GM10847 (cell line): ENCODE data around the gene TRIM14.

ENCODE experiments used
- POLR2A ChIP-seq: IDR thresholded peaks from 2 replicates; pipeline ENCODE4 v1.6.1; 2011; ENCODE audit not compliant: insufficient read length; ENCODE audit errors: extremely low read depth

TRIM14 gene

GRCh38 chr9:98049288-98050072, 69.5 kb downstream of the TRIM14 start:
- TF ChIP-seq POLR2A, result no peak

GRCh38 chr9:98047002-98047401, 72.0 kb downstream of the TRIM14 start:
- TF ChIP-seq POLR2A, result no peak

GRCh38 chr9:98046180-98046543, 72.9 kb downstream of the TRIM14 start:
- TF ChIP-seq POLR2A, result no peak

- no peak for TF ChIP-seq POLR2A
Measured at GRCh38 chr9:98045234-98046179, 73.5 kb downstream of the TRIM14 start.

GRCh38 chr9:98043915-98044314, 75.1 kb downstream of the TRIM14 start:
- no peak for TF ChIP-seq POLR2A

GRCh38 chr9:98040212-98040611, 78.8 kb downstream of the TRIM14 start:
- TF ChIP-seq POLR2A, result no peak

GRCh38 chr9:98039607-98040017, 79.4 kb downstream of the TRIM14 start:
- no peak for TF ChIP-seq POLR2A

GRCh38 chr9:98038958-98039357, 80.1 kb downstream of the TRIM14 start:
- no peak for TF ChIP-seq POLR2A

- TF ChIP-seq POLR2A, result no peak
Measured at GRCh38 chr9:98037357-98037756, 81.7 kb downstream of the TRIM14 start.

- TF ChIP-seq POLR2A, result no peak
Measured at GRCh38 chr9:98034593-98035546, 84.2 kb downstream of the TRIM14 start.

- no peak for TF ChIP-seq POLR2A
Measured at GRCh38 chr9:98031935-98032334, 87.1 kb downstream of the TRIM14 start.

- no peak for TF ChIP-seq POLR2A
Measured at GRCh38 chr9:98031169-98031568, 87.9 kb downstream of the TRIM14 start.

GRCh38 chr9:98024702-98025101, 94.3 kb downstream of the TRIM14 start:
- no peak for TF ChIP-seq POLR2A

GRCh38 chr9:98022447-98022846, 96.6 kb downstream of the TRIM14 start:
- no peak for TF ChIP-seq POLR2A
